Measurements from ENCODE around the gene BEX4.

BEX4 gene

DNA sequence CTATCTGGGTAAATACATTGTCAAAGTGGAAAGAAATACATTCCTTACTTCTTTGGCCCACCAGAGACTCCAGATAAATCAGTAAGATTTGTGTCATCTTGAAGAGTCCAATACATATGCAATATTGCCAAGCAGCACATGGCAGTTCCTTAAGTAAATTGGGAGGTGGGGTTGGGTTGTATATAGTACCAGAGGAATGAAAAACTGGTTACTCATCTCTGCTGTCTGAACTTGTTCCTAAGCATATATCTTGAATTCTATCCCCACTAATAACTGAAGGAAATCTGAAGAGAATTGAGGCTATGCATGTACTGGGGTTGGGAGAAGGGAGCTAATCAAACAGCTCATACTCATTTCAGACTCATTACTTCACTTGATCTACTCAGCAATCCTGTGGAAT lies 25.2 kb downstream of the BEX4 start:
- no peak for DNase-seq

DNA sequence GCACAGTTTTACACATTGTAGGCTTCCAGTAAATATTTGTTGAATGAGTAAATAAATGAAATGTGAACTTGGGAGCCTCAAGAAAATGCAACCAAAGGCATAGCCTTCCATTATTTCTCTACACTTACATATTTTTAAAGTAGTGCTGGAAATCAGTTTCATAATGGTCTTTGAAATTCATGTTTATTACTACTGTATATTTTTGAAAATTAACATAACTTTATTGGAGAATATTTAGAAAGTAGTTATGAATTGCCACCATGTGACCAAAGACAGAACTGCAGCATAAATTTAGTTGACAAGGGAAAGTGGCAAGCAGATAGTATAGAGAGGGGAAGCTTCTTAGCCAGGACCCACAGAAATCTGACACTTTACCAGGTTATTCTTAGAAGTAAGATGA lies 33.6 kb downstream of the BEX4 start:
- DNase-seq: no peak

DNA sequence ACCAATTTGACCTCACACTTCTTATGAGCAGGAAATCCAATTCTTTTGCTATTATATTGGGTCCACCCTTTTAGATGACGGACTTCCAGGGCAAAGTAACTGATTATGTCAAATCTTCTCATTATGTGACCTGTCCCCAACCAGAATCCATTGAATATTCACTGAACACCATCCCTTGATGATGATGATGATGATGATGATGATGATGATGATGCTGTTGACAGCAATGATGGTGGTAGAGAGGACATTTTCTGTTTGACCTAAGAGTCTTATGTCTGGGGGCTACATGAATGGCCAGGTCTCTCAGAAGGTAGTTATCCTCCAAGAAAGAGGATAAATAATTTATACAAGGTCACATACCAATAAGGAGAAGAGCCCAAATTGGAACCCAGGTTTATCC lies 34.9 kb downstream of the BEX4 start:
- DNase-seq: no peak

DNA sequence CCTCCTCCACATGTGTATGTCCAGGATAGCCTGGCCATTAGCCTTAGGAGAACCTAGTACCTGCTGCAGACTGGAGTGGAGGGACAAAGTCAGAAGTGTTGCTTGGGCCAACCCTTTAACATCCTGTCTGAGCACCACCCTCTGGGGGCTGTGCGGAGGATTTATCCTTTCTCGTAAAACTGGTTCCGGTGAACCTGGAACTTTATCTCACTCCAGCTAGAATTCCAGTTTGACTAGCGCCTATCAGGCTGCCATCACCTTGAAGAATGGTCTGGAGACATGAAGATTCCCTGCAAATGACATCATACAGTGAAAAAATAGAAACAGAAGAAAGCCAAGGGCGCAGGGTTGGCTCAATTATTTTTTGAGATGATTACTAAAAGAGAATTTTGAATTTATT lies 36.1 kb downstream of the BEX4 start:
- DNase-seq: no peak

DNA sequence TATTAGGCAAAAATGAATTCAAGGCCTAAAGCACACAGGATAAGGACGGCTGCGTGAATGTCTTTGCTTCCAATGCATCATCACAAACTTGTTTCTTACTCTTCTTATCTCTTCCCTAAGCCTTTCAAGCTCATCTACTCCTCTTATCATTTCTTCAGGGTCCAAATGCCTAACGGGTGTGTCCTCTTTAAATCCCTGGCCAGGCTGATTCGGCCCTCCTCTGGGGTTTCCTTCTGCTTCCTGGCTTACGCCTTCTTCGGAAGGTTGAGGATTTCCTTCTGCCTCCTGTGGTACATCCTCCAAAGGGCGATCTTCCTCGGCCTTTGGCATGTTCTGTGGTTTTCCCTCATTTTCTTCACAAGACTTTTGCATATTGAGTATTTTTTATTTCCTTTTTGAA lies 38.7 kb downstream of the BEX4 start:
- no peak for DNase-seq

DNA sequence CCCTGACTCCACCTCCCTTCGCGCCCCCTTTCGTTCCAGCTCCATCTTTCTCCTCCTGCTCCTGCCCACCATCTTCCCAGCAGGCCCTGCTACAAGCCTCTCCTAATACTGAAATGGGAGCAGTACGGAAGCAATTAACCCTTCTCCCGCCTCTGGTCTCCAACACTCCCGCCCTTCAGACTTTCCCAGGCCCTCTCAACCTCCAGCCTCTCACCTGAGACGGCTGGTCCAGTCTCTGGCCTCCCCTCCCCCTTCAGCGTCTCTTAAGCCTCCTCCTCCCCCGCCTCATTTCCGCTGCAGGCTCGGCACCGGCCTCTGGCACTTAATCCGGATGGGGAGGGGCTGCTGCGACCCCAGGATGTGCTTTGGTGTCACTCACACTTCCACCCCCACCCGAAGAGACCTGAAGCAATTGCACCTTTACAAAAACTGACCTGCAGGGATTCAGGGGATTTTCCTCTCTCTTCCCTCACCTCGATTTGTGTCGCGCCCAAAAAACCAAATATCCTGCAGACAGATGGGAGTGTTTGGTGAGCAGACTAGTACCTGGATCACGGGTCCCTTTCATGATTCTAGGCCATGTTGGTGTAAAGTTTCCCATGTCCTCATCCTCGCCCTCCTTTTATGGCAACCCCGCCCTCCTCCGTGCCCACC lies 39.4 kb downstream of the BEX4 start:
- peak; percentile 29 for DNase-seq

DNA sequence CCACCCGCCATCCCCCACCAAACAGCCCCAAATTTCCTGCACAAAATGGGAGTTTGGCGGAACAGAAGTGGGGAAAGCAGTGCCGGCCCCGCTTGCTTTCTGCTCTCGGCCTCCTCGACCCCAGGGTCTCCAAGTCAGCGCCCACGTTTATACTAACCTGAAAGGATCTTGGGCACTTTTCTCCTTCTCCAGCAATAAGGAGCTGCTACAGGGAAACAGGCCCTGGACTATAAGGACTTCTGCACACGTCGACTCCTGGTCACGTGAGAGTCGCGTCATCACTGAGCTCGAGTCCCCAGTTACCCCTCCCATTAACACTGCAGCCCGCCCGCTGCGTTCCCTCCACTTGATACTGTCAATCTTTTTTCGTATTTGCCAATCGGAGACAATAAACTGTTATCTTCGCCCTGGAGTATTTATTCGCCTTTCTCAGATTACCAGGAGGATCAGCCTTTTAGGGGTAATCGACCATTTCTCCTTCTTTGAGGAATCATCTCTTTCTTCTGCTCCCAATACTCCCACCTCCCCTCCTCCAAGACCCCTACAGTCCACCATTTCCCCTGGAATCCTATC lies 40.1 kb downstream of the BEX4 start, which contains the start of gene TCEAL8:
Gene TCEAL8 (minus strand): TSS at position 235 of the 573 bp plus-strand sequence. CDS start 1,176 bp downstream, outside the sequence.
- peak; percentile 75 for DNase-seq

DNA sequence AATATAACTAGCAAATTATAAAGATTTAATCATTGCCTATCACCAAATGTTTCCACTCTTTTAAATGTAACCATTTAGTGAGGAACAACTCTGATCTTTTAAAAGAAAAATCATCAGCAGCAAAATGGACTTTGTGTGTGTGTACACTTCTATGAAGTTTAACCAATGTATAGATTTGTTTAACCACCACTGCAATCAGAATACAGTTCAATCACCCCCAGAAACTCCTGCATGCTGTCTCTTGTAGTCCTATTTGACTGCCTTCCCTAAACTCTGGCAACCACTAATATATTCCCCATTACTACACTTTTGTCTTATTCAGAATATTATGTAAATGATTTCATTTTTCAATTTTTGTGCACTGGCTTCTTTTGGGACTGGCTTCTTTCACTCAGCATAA lies 41.7 kb downstream of the BEX4 start:
- DNase-seq: no peak

DNA sequence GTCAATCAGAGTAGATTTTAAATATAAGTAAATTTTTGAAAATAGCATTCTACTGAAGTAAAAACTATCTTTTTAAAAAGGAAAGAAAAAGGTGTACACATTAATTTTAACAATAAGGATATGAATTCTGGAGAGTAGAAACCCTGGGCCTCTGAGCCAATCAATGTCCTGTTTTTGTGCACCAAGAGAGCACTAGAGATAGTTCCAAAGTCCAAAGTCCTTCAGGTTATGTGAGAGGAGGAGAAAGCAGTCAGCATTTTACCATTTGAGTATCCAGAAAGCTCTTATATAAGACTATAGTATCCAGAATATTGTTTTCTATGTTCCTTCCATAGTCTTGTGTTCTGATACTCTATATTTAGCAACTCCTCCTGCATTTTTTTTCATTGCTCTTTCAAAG lies 43.4 kb downstream of the BEX4 start:
- no peak for DNase-seq
